ENCODE results near the gene FOSL1.

- no peak for TF ChIP-seq CTCF (IDR thresholded peaks at IDR 0.05; ENCODE audit: insufficient read depth, low read length)
- TF ChIP-seq REST (IDR thresholded peaks at IDR 0.05; ENCODE audit: insufficient replicate concordance, low read depth): no peak
- TF ChIP-seq POLR2AphosphoS5 (IDR thresholded peaks at IDR 0.05; ENCODE audit: low read depth): no peak
Measured at GRCh38 chr11:65931773-65932557, 31.8 kb upstream of the FOSL1 start.
